ENCODE results near the gene DOCK9.

Gene DOCK9

GRCh38 chr13:98976941-98977340 is 923 bp downstream of the DOCK9 start:
- no peak for TF ChIP-seq CTCF (IDR thresholded peaks at IDR 0.05; ENCODE audit: borderline replicate concordance, insufficient read depth, low read depth, low read length)
- no peak overlapping the region for H3K4me3 ChIP-seq (ENCODE audit: low read depth, low read length)

- no peak for TF ChIP-seq CTCF (IDR thresholded peaks at IDR 0.05; ENCODE audit: borderline replicate concordance, insufficient read depth, low read depth, low read length)
- no peak overlapping the region for H3K4me3 ChIP-seq (ENCODE audit: low read depth, low read length)
Observed at GRCh38 chr13:98976338-98976737, 1.5 kb downstream of the DOCK9 start.

GRCh38 chr13:98975822-98976261 is 2.0 kb downstream of the DOCK9 start:
- no peak overlapping the region for H3K4me3 ChIP-seq (ENCODE audit: low read depth, low read length)
- no peak for TF ChIP-seq CTCF (IDR thresholded peaks at IDR 0.05; ENCODE audit: borderline replicate concordance, insufficient read depth, low read depth, low read length)

GRCh38 chr13:98974053-98974452 is 3.8 kb downstream of the DOCK9 start:
- no peak overlapping the region for H3K4me3 ChIP-seq (ENCODE audit: low read depth, low read length)
- TF ChIP-seq CTCF (IDR thresholded peaks at IDR 0.05; ENCODE audit: borderline replicate concordance, insufficient read depth, low read depth, low read length), result no peak

GRCh38 chr13:98972627-98973026 is 5.2 kb downstream of the DOCK9 start:
- no peak overlapping the region for H3K4me3 ChIP-seq (ENCODE audit: low read depth, low read length)

GRCh38 chr13:98972059-98972458 is 5.8 kb downstream of the DOCK9 start:
- TF ChIP-seq CTCF (IDR thresholded peaks at IDR 0.05; ENCODE audit: borderline replicate concordance, insufficient read depth, low read depth, low read length), result no peak

More at GRCh38 chr13:98972627-98973026, 5.2 kb downstream of the DOCK9 start:
- TF ChIP-seq CTCF (IDR thresholded peaks at IDR 0.05; ENCODE audit: borderline replicate concordance, insufficient read depth, low read depth, low read length), result no peak

GRCh38 chr13:98970330-98970729 is 7.5 kb downstream of the DOCK9 start:
- no peak for TF ChIP-seq CTCF (IDR thresholded peaks at IDR 0.05; ENCODE audit: borderline replicate concordance, insufficient read depth, low read depth, low read length)
- H3K4me3 ChIP-seq (ENCODE audit: low read depth, low read length), result no peak overlapping the region

More at GRCh38 chr13:98972059-98972458, 5.8 kb downstream of the DOCK9 start:
- H3K4me3 ChIP-seq (ENCODE audit: low read depth, low read length), result no peak overlapping the region
